Cortex of kidney (tissue), 1 donor: ENCODE data around the gene SEL1L3.
"Not testable (repeated sequence)": the region's sequence is repeated elsewhere in the genome, so short reads cannot be mapped to it uniquely, and the experiment has no call there.

Experiments
- DNase-seq: peaks from one replicate; lab custom pipeline; 2025; lab: John Stamatoyannopoulos, UW

The SEL1L3 gene

DNA sequence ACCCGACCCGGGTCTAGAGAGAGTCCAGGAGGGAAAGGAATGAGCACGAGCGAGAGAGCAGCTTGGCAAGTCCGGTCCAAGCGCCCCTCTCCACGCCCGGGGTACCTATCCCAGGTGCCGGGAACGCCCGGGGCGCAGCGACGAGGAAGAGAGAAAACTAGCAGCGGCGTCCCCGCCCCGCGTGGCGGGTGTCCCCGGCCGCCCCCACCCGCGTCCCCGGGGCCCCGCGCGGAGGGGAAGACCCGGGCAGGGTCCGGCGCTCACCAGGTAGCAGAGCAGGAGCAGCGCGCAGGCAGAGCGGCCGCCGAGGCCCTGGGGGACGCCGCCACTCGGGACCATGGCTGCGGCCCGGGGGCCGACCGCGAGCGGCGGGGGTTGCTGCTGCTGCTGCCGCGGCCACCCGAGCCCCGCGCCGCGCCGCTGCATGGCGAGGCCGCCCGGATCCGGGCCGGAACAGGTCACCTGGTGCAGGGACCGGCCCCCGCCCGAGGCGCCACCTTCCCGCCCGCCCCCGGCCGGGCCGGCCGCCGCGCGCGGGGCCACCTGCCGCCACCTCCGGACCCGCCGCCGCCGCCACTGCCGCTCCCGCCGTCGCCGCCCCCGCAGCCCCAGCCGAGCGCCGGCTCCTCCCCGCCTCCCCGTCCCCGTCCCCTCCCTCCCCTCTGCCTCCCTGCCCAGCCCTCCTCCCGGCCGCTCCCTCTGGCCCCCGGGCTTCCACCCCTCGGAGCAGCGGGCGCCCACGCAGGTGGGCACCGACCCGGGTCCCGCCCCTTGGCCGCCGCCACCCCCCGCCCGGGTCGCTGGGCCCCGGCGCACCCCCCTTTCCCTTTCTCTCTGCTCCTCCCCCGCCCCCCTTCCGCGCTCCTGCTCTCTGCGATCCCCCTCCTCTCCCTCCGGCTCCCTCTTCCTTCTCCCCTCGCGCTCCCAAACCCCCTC lies at the start of gene SEL1L3:
SEL1L3 (minus strand) TSS at position 578 of the 936 bp plus-strand sequence; CDS start at position 426, 152 bp downstream.
- no peak for DNase-seq

DNA sequence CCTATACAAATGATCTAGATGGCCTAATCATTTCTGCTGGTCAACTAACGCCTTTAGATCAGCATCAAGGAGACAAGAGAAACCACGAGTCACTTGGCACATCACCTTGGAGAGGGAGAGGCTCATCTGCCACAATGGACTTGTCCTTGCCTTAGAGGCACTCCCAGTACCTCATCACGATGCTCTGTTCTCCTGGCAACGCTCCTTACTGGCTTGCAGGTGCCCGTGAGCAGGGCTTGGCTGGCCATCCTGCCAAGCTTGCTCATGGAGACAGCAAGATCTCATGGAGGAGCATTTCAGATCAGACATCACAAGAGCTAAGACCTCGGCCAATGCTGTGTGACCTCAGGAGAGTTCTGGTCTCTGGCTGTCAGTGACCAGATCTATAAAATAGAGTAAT lies 48.6 kb upstream of the SEL1L3 start:
- DNase-seq = no peak

GRCh38 chr4:25908491-25908901 lies 45.7 kb upstream of the SEL1L3 start:
- DNase-seq = no peak

DNA sequence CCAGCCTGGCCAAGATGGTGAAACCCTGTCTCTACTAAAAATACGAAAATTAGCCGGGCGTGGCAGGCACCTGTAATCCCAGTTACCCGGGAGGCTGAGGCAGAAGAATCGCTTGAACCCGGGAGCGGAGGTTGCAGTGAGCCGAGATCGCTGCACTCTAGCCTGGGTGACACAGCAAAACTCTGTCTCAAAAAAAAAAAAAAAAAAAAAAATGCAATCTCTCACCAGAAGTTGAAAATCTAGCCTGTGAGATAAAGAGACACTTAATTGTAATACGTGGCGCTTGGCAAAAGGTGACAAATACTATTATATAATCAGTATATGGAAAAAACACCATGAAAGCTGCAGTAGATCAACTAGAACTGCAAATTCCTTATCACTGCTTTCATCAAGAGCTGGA lies 43.3 kb upstream of the SEL1L3 start:
- not testable (repeated sequence) for DNase-seq

GRCh38 chr4:25905371-25905770 lies 42.6 kb upstream of the SEL1L3 start:
- no peak for DNase-seq

DNA sequence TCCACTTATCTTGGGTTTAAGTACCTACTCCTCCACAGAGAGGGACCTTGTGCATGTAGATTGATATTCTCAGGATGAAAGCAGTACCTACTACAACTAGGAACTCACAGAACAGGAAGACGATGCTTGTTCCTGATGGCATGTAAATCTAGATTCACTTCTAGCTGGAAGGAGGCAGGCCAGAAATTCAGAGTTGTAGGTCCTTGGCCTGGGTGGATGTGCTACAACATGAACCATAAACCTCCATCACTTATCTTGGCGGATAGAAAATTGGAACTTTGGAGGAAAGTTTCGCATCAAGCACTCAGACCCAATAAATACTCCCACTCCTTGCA lies 41.9 kb upstream of the SEL1L3 start:
- no peak for DNase-seq

GRCh38 chr4:25903900-25904747 lies 41.3 kb upstream of the SEL1L3 start:
- DNase-seq = no peak

GRCh38 chr4:25901030-25901430 lies 38.2 kb upstream of the SEL1L3 start:
- no peak for DNase-seq

GRCh38 chr4:25900310-25900709 lies 37.5 kb upstream of the SEL1L3 start:
- no peak for DNase-seq

DNA sequence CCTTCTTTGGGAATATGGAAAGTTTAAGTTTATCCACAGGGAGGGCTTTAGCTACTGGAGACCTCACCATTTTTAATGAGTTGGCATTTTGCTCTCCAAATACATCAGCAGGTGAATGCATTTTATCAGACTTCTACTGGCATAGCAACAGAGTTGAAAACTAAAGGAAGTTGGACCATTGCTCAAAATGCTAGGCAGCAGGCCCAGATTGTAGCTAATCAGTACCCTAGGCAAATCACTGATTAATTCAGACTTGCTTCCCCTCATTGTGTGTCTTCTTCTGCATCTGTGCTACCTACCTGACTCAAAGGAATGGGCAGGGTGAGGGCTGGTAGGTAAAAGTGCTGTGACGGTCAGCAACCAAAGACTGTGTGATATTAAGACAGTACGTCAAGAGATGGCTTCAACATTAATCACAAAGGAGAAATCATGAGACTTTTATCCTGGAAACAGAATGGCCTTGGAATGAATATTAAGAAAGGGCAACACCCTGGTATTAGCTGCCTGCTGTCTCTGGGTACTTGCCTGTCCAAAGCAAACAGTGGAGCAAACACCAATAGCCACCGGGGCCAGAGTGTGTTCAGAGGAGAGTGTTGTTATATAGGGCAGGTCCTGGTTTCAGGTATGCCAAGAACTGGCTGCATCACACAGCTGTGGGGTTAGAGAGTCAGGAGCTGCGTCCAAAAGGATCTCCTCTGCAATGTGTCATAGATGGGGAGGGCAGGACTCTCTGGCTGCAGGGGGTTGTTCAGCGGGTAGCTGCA lies 34.2 kb upstream of the SEL1L3 start:
- DNase-seq = no peak

- DNase-seq = no peak
Measured at GRCh38 chr4:25892796-25893195, 30.0 kb upstream of the SEL1L3 start.

- no peak for DNase-seq
Measured at GRCh38 chr4:25890571-25891485, 28.0 kb upstream of the SEL1L3 start.

DNA sequence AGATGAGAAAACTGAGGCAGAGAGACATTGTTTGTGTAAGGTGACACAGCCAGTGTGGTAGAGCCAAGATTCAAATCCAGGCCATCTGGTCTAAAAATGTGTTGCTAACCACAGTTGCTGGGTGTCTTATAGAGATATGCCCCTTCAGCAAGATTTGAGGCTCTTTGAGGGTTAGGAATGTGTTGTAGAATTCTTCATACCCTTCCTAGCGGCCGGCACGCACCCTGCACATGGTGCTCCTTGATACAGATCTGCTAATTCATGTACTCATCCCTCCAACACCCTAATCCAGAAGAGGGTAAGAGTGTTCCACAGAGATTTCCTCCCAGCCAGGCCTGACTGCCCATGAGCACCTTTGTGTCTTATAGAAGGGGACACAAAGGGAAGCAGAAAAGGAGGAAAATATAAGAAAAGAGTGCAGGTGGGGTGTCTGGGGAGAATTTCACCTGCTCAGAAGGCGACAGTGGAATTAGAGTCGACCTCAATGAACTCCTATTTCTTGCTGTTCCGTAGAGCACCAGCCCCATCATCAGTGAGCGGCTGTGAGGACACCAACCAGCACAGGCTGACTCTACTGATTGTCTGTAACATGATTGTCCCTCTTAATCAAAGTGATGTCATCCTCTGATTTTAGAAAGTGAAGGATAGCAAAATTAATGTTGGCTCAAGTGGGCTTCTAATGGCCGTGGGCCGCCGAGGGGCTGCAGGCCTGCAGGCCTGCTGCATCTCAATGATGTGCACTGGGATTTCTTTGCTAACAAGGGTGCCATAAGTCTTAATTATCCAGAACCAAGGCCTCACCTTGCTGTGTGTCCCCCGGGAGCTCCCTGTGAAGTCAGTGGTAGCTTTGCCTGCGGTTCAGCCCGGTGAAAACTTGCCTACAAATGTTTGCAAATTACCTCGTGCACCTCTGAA lies 27.1 kb upstream of the SEL1L3 start:
- no peak for DNase-seq

GRCh38 chr4:25888781-25889180 lies 26.0 kb upstream of the SEL1L3 start:
- DNase-seq = no peak

DNA sequence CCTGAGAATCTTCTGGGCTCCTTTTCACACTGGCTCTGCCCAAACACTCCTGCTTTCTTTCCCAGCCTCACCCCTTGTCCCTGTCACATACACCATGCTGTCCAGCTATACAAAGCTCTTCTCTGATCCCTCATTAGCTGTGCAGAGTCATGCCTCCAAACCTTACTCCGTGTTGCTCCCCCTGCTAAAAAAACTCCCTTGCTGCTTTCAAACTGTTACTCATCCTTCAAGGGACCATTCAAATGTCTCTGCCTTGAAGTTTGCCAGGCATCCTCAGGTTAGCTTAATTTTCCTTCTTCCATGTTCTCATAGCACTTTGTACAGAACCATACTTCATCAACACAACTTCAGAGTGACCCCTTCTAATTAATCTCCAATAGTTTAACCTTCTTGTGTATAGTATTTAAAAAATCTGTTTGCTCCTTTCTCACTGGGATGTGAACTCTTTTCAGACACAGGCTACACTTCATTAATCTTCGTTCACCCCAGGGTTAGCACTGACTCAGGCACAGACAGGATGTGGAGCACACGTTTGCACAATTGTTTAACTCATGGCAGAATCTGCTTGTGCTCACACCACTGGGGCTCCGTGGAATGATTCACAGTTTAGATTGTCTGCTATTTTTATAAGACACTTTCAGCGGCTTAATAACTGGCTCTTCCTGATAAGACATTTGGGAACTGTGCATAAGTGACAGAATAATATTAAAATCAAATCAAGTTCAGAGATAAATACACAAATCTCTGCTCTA lies 21.4 kb upstream of the SEL1L3 start:
- no peak for DNase-seq

- no peak for DNase-seq
Measured at GRCh38 chr4:25883565-25883964, 20.8 kb upstream of the SEL1L3 start.

- no peak for DNase-seq
Measured at GRCh38 chr4:25882226-25882625, 19.4 kb upstream of the SEL1L3 start.

DNA sequence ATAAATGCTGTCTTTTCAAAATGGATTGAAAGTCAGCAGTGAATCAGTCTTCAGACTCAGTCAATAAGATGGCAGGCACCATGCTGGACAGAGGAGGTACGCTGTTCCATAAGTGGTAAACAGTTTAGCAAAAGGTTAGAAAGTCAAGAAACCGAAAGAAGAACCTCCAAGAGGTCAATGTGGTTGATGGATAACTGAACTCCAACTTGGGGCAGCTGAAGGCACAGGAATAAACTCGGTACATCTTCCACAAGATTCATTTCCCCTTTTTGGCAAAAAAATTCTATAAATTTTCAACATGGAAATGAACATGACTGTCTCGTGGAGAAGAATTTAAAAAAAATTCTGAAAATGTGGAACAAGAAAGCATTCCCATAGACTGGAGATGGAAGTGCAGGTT lies 18.4 kb upstream of the SEL1L3 start:
- no peak for DNase-seq

GRCh38 chr4:25879991-25880651 lies 17.3 kb upstream of the SEL1L3 start:
- DNase-seq = no peak
